HG03175 (cell line): ENCODE data around the gene FBLN7.
"Not testable (repeated sequence)": the region's sequence is repeated elsewhere in the genome, so short reads cannot be mapped to it uniquely, and the experiment has no call there.

Source experiments
- ATAC-seq: cut with Tn5 transposase; IDR thresholded peaks from one replicate; pipeline ENCODE4 v1.9.1; 2021; ENCODE audit warnings: mild to moderate bottlenecking, moderate library complexity; ENCODE audit not compliant: unreplicated experiment

FBLN7 gene

DNA sequence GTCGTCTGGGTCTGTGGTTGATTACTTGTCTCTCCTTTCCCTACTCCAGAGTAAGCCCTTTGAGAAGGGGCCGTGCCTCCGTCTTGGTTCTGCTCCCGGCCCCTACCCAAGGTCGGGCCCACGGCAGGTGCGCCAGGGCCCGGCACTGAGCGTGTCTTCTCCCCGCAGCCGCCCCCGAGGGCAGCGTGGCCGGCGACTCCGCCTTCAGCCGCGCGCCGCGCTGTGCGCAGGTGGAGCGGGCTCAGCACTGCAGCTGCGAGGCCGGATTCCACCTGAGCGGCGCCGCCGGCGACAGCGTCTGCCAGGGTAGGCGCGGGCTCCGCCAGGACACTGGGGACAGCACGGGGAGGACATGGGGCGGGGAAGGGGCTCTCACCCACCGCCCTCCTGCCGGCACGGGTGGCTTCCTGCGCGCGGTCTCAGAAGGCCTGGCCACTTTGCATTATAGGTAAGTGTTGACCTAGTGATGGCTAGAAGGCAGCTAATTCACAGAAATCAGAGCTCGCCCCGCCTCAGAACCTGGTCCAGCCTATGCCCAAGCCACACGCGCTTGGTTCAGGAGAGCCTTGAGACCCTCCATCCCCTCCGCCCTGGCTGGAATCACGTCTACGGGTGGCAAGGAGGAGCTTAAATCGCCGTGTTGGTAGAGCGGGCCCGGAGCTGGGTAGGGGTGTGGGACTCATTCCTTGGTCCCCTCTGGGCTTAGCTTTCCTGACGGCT is 43.5 kb downstream of the FBLN7 start:
- no peak for ATAC-seq

DNA sequence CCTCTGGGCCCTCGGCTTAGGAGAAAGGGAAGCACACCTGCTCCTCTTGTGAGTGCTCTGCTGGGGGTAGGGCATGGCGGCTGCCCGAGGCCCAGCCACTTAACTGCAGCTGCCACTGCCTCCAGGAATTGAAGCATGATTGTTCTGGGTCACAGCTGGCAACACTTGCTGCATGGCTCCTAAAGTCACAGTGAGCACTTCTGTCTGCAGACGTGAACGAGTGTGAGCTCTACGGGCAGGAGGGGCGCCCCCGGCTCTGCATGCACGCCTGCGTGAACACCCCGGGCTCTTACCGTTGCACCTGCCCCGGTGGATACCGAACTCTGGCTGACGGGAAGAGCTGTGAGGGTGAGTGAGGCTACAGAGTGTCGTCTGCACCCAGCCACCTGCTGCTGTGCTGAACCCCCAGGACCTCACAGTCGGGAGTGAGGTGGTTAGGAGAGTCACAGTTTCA is 44.4 kb downstream of the FBLN7 start:
- ATAC-seq = no peak

DNA sequence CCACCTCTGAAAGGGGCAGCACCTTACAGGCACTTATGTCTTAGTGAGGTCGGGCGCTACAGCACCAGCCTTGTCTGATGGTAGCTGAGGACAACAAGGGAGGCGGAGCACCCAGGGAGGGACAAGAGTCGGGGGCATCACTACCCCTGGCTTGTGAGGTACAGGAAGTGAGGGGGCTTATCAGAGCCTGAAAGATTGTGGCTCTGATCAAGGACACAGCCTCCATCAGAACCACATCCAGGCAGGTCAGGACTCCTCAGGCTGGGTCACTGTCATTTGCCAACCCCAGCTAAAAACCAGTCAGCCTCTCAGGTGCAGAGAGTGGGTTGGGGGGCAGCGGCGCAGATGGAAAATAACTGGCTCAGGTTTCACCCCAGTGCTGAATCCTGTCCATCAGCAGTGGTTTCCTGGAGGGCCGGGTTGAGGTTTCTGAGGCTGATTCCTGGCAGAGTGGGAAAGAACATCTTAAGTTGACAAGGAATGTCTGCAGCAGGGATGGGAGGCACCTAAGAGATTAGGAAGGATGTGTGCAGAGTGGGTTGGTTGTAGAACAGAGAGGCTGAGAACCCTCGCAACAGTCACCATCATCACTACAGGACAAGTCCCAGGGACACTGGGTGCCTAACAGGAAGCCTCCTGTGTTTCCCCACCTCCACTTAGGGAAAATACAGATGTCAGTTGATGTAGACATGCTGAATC is 45.3 kb downstream of the FBLN7 start:
- no peak for ATAC-seq

DNA sequence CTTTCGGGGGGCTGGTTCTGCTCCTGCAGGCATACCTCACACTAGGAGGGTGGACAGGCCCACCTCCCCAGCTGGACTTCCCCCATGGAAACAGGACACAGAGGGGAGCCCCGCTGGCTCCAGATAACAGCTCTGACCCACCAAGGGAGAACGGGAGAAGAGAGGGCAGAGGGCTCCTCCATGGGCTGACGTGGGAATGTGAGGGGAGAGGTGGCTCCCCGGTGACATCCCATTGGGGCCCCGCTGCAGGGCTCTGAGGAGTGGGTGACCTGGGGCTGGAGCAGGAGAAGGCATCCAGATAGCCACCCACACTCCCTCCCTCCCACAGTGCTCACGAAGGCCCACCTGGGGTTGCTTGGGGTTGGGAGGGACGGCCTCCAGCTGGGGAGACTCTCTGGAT is 45.9 kb downstream of the FBLN7 start:
- ATAC-seq = no peak

DNA sequence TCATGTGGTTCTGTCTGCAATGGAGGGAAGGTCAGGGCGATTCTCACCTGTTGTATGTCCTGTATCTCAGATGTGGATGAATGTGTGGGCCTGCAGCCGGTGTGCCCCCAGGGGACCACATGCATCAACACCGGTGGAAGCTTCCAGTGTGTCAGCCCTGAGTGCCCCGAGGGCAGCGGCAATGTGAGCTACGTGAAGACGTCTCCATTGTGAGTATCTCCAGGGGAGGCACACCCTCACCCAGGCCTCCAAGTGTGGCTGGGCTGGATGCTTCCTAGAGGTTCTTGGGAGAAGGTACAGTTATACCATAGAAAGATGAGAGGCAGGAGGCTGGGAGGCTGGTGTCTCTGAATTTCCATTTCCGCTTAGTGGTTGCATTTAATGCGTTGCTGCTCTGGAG is 46.9 kb downstream of the FBLN7 start:
- no peak for ATAC-seq

DNA sequence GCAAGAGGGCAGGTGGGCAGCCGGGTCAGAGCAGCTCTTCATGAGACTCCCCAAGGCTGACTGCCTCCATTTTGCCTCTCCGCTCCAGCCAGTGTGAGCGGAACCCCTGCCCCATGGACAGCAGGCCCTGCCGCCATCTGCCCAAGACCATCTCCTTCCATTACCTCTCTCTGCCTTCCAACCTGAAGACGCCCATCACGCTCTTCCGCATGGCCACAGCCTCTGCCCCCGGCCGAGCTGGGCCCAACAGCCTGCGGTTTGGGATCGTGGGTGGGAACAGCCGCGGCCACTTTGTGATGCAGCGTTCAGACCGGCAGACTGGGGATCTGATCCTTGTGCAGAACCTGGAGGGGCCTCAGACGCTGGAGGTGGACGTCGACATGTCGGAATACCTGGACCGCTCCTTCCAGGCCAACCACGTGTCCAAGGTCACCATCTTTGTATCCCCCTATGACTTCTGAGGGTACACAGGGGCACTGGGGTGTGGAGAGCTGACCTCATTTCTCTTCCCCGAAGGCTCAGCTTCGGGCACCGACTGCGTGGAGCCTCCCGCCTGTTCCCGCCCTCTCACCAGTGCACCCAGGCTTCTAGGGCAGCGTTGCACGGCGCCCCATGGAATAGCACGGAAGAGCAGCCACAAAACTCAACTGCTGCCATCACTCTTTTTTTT is 49.0 kb downstream of the FBLN7 start:
- no peak for ATAC-seq

DNA sequence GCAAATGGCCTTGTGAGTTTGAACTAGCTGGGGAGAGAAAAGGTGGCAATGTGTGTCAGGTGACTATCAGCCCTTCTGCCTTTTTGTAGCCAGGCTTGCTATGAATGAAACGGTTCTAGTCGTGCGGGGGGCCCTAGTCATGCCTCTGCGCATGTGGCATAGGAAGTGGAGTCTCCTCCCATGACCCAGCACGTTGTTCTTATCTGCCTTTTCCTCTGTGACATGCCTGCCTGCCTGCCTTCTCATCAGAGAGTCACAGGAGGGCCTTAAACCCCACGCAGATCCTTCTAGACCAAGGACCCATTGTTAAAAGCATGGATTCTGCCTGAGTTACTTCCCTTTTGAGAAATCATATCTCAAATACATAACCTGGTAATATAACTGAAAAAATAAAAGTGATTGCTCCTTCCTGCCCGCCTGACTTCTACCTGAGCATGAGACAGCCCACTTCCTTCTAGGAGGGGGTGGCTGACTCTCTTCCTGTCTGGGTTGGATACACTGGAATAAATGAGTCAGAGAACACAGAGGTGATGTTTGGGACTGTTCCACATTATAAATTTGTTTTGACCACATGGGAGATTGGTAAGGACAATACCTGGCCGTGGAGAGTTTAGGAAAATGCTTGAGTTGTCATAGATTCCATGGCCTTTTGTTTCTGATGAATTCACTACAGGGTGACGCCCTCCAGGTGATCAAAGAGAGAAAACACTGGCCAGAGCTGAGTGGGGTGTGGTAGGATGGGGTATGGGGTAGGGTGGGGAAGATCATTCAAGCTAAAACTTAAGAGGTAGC is 49.8 kb downstream of the FBLN7 start:
- ATAC-seq = no peak

DNA sequence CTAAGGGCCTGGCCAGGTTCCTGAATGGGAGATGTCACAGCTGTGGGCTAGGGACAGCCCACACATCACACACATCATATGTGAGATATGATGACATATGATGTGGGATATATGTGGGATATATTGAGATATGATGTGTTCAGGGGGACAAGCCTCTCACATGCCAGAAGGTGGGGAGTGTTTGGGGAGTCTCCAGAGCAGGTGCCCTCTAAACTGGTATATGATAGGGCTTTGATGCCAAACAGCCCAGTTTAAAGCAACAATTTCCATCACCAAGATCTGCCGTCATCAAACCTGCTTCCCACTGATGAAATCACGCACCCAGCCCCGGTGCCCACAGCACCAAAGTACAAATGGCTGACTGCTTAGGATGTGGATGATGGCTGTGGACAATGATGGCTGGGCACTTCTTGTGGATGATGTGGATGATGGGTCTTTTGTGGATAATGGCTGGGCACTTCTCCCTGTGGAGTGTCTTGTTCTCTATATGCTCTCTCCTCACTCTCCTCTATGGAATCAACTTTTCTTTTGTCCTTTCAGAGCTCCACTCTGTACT is 50.9 kb downstream of the FBLN7 start:
- ATAC-seq = no peak

DNA sequence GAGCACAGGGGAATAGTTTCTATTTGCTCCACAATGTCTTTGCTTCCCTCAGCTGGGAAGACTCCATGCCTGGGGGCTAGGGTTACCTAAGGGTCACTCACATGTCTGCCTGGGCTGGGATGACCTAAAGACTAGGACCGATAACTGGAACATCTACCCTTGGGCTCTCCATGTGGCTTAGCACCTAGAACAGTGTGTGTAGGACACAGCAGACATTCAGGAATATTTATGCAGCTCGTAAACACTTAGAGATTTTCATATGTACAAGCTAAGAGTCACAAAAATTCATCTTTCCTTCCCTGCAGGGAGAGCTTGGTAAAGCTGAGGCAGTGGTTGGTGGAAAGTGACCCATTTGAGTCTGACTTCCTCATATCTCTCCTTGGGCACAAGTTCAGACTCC is 55.8 kb downstream of the FBLN7 start:
- no peak for ATAC-seq

DNA sequence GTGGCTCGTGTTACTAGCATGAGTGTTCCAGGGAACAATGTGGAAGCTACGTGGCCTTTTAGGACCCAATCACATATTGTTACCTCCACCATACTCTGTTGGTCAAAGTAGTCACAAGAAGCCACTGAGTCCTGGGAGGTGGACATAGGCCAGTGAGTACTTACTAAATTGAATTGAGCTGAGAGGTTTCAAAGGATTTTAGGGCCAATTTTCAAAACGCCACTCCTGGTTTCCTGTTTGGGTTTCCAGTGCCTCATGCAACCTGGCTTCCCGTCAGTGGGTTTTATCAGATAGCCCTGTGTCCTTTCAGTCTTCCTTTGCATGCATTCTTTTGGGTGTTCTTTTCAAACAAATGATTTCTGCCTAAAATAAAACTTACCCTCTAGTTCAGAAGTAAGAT is 56.3 kb downstream of the FBLN7 start:
- ATAC-seq = no peak

DNA sequence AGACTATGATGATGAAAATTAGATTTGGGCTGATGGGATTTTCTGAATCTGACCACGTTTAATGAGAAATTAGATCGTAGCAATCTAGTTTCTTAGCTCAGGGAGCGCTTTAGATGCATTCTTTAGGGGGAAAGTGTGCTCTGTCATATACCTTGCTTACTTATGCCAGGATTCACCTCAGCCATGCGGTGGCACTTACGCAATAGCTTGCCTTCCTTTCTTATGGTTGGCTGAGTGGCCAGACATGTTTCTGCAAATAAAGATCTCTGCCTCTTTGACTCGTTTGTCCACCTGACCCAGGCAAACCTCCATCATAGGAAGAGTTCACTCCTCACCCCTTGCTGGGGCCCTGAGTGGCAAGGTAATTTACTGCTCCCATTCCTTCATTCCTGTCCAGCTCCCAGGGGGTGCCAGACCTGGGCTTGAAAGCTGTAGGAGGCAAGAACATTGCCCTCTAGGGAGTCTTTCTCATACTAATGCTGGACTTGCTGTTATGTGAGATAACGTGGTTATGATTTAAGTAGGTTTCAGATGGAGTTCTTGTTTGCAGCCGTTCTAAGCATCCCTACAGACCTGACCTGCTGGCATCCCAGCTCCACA is 57.1 kb downstream of the FBLN7 start:
- no peak for ATAC-seq

DNA sequence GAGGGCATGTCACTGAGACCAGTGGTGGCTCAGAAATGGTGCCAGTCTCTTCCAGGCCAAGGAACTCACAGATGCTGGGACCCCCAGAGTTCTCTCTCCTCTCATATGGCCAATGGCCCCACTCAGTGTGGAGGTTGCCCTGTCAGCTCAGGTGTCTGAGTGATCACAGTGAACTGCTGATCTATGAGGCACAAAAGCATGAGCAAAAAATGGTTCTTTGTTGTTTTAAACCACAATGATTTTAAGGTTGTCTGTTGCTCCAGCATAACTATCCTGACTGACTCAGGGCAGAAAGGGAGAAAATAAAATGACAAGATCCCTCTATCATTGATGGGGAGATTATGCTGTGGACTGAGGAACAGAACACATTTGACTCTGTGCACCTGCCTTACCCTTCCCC is 57.8 kb downstream of the FBLN7 start:
- no peak for ATAC-seq

DNA sequence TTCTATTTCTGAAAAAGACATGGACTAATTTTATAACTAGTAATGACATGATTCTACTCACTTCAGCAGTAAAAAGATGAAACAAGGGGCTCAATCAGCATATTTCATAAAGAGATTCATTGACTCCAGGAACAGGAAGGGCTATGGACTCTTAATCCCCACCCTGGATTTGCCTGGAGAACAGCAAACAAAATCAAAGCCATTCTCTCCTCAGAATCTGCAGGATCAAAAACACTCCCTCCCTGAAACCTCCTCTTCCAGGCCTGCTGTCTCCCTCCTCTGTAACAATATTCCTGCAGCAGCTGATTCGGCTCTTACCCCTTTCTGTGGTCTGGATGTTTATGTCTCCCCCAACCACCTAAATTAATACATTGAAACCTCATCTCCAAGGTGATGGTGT is 59.7 kb downstream of the FBLN7 start:
- ATAC-seq = no peak

DNA sequence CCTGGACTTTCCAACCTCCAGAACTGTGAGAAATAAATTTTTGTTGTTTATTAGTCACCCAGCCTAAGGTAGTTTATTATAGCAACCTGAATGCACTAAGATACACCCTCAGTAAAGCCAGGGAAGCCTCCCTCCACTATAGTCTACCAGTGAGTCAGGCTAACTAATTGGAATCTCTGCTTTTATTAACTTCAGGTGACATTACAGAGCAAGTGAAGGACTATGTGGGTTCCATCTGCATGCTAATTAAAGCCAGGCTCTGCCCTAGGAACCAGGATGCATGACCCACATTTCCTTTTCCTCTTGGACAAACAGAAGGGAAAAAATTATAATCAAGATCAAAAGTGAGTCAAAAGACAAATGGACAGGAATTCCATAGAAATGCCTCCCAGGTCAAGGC is 60.6 kb downstream of the FBLN7 start:
- no peak for ATAC-seq

DNA sequence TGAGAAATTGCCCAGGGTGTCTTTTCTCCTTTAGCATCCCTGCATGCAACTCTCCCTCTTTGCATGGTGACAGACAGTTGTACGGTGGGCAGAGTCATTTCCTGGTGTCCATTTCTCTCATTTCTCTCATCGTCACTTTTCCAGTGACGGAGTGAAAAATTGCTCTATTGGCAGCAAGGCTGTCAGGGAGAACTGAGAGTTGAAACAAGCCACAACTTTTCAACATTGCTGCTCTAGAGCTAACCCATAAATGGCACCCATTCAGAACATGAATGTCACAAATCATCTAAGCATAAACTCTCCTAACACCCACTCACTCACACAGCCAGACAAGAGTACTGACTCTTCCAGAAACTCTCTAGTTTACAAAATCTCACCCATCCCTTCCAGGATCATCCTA is 61.0 kb downstream of the FBLN7 start:
- no peak for ATAC-seq

DNA sequence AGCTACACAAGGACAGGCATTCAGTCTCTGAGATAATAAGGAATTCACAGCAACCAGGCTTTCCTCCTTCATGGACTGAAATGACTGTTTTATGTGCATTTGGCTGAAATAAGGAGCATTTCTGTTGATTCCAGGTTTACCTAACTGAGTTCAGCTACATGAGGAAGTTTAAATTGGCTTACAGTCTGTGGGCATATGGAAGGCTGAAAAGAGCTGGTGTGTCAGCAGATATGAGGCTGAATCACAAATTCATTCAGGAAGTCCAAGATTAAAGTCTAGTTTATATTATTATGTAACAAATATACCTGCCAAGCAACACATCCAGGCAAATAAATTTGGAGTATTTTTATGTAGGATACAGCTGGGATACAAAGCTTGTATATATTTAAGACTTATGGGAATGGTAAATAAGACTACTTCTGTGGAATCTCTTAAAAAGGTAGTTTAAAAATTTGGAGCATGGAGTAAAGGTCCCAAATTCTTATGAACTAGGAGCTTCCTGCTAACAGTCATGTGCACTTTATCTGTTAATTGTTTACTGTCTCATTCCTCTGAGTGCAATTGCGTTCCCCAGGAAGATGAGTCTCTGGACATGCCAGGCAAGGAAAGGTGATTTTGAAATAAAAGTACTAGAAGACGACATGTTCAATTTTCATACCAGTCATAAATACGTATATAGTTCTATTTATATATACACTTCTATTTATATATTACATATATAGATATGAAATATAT is 63.7 kb downstream of the FBLN7 start:
- ATAC-seq = no peak

DNA sequence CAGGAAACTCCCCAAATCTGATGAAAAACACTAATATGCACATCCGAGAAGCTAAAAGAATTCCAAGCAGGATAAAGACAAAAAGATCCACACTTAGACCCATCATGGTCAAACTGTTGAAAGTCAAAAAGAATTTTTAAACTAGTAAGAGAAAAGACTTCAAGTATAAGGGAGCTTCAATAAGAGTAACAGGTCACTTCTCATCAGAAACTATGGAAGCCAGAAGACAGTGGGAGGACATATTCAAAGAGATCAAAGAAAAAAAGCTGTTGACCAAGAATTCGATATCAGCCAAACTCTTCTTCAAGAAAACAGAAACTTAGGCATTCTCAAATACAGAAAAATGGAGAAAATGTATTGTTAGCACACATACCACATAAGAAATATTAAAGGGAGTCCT is 66.2 kb downstream of the FBLN7 start:
- ATAC-seq = no peak

DNA sequence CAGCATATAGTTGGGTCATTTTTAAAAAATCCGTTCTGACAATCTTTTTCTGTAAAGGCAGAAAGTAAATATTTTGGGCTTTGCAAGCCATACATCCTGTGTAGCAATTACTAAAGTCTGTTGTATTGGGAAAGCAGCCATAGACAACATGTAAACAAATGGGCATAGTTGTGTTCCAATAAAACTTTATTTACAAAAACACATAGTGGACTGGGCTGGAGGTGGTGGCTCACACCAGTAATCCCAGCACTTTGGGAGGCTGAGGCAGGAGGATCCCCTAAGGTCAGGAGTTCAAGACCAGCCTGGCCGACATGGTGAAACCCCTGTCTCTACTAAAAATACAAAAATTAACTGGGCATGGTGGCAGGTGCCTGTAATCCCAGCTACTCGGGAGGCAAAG is 69.7 kb downstream of the FBLN7 start:
- ATAC-seq = not testable (repeated sequence)

DNA sequence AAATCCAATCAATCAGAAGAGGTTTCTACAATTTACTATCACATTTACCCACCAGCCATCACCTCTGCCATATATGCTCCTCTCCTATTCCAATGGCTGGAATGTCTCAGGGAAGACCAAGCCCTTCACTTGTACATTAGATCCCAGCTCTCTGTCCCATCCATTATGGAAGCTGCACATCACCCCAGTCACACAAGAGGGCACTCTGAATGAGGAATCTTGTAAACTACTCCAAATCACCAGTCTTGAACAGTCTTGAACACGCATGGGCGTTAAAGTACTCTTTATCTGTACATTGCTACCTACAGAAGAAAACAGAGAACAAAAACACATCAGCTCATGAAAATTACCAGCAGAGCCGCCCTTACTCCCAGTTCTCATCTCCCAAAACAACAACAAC is 78.0 kb downstream of the FBLN7 start:
- no peak for ATAC-seq

DNA sequence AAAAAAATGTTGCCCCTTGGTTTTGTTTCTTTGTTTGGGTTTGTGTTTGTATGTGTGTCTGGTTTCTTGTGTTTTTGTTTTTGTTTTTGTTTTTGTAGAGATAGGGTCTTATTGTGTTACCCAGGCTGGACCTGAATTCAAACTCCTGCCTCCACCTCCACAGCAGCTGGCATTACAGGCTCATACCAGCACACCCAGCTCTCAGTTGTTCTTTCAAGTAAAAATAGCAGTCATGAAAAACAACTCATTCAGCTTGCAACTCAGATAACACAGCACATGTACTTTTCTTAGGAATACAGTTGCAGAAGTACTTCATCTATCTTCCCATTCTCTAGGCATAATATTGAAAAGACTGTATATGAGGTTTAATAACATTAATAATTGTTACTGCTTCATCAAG is 79.7 kb downstream of the FBLN7 start:
- ATAC-seq = no peak
